Neural progenitor cell (in vitro differentiated cells): ENCODE data around the gene TMEM185B. TPM values are rescaled to one million over a fixed set of nuclear protein-coding genes. Genes with fewer than 3 reads are reported as not detected.

Experiments
- DNase-seq: peaks from one replicate; pipeline ENCODE4 v3.0.0-alpha.2; 2016; ENCODE audit warnings: low spot score
- H2AFZ ChIP-seq: fragments of 200-600 bp; sonication (generic); replicated peaks from 2 replicates; pipeline ENCODE4 v1.6.1; 2016; ENCODE audit warnings: antibody characterized with exemption
- H3F3A ChIP-seq: fragments of 200-600 bp; sonication (generic); 2 replicates; pipeline ENCODE4 v1.6.1; 2016; ENCODE audit warnings: antibody characterized with exemption, low read depth
- H3K27ac ChIP-seq: fragments of 200-600 bp; sonication (generic); 2 replicates; pipeline ENCODE4 v1.5.1; 2016; ENCODE audit warnings: mild to moderate bottlenecking
- H3K27me3 ChIP-seq: fragments of 200-600 bp; sonication (generic); 2 replicates; pipeline ENCODE4 v1.6.1; 2016; ENCODE audit warnings: mild to moderate bottlenecking, moderate library complexity
- H3K36me3 ChIP-seq: fragments of 200-600 bp; sonication (generic); 2 replicates; pipeline ENCODE4 v1.5.1; 2016
- H3K4me1 ChIP-seq: fragments of 200-600 bp; sonication (generic); 2 replicates; pipeline ENCODE4 v1.6.1; 2016; ENCODE audit warnings: mixed run types
- H3K4me2 ChIP-seq: fragments of 200-600 bp; sonication (generic); 2 replicates; pipeline ENCODE4 v1.6.1; 2016
- H3K4me3 ChIP-seq: fragments of 200-600 bp; sonication (generic); 2 replicates; pipeline ENCODE4 v1.5.1; 2016
- H3K79me2 ChIP-seq: fragments of 200-600 bp; sonication (generic); 2 replicates; pipeline ENCODE4 v1.6.1; 2016; ENCODE audit warnings: low read depth
- H3K9ac ChIP-seq: fragments of 200-600 bp; sonication (generic); 2 replicates; pipeline ENCODE4 v1.6.1; 2016
- H3K9me3 ChIP-seq: fragments of 200-600 bp; sonication (generic); 2 replicates; pipeline ENCODE4 v1.5.1; 2016; ENCODE audit warnings: low read depth
- H4K20me1 ChIP-seq: fragments of 200-600 bp; sonication (generic); 2 replicates; pipeline ENCODE4 v1.6.1; 2016; ENCODE audit warnings: low read depth
- H3K27ac Mint-ChIP-seq: 3 replicates; pipeline ENCODE4 v1.8.0; 2021; ENCODE audit warnings: mixed read lengths
- H3K27me3 Mint-ChIP-seq: 2 replicates; pipeline ENCODE4 v1.8.0; 2022; ENCODE audit warnings: low read depth, mild to moderate bottlenecking, inconsistent platforms, moderate library complexity, mixed read lengths; ENCODE audit not compliant: insufficient read depth
- H3K36me3 Mint-ChIP-seq: 3 replicates; pipeline ENCODE4 v1.8.0; 2021; ENCODE audit warnings: mixed read lengths
- H3K4me1 Mint-ChIP-seq: 3 replicates; pipeline ENCODE4 v1.8.0; 2021; ENCODE audit warnings: mixed read lengths
- H3K4me3 Mint-ChIP-seq: 3 replicates; pipeline ENCODE4 v1.8.0; 2021; ENCODE audit warnings: mild to moderate bottlenecking, moderate library complexity, mixed read lengths
- H3K9me3 Mint-ChIP-seq: 3 replicates; pipeline ENCODE4 v1.8.0; 2020; ENCODE audit warnings: mixed read lengths
- CTCF ChIP-seq: fragments of 200-600 bp; sonication (generic); IDR thresholded peaks from 2 replicates; pipeline ENCODE4 v1.5.1; 2017; ENCODE audit warnings: antibody characterized with exemption, mild to moderate bottlenecking
- EZH2 ChIP-seq: fragments of 200-600 bp; sonication (generic); IDR thresholded peaks from 2 replicates; pipeline ENCODE4 v1.6.1; 2017; ENCODE audit warnings: antibody characterized with exemption, mild to moderate bottlenecking, moderate library complexity
- EZH2phosphoT487 ChIP-seq: fragments of 200-600 bp; sonication (generic); IDR thresholded peaks from 2 replicates; pipeline ENCODE4 v1.6.1; 2017; ENCODE audit warnings: antibody characterized with exemption
- total RNA-seq: library from RNA; depleted of rRNA; stranded (reverse); fragments of >200 nt; gene quantifications from 2 replicates; pipeline ENCODE4 v1.2.3, GENCODE V29; 2015; ENCODE audit warnings: low replicate concordance

TMEM185B gene
- total RNA-seq, 1 donor from 2014 or later = 11.1 TPM

DNA sequence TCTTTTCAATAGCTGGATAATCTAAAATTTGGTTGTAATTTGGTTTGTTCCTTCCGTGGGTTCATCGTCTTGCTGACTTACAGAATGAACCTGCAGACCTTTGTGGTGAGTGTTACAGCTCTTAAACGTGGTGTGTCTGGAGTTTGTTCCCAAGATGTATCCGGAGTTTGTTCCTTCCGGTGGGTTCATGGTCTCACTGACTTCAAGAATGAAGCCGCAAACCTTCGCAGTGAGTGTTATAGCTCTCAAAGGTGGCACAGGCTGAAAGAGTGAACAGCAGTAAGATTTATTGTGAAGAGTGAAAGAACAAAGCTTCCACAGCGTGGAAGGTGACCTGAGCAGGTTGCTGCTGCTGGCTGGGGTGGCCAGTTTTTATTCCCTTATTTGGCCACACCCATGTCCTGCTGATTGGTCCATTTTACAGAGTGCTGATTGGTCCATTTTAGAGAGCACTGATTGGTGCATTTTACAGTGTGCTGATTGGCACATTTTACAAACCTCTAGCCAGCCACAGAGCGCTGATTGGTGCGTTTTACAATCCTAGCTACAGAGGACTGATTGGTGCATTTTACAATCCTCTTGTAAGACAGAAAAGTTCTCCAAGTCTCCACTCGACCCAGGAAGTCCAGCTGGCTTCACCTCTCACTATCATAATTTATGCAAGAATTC, 46.0 kb upstream of the TMEM185B start:
- Histone ChIP-seq H3K9me3 (no peaks in the 10 kb centered on the region), H3K36me3 (no peaks in the 10 kb centered on the region), H3K79me2 (peaks cover 15% of the 10 kb centered on the region), H3K27me3 (no peaks in the 10 kb centered on the region), H3K27ac (no peak overlapping the region), H3K9ac (no peak overlapping the region), H3K4me1 (no peaks in the 10 kb centered on the region), H3K4me2 (no peak overlapping the region), H3K4me3 (no peak overlapping the region), H2AFZ (no peak overlapping the region), H4K20me1 (no peaks in the 10 kb centered on the region), H3F3A (no peaks in the 10 kb centered on the region)
- no peak for TF ChIP-seq CTCF
- no peak for TF ChIP-seq EZH2phosphoT487
- TF ChIP-seq EZH2 = no peak
- peaks cover 6% of the 10 kb centered on the region for H3K36me3 Mint-ChIP-seq
- DNase-seq = no peak
- no peak overlapping the region for H3K4me3 Mint-ChIP-seq
- H3K9me3 Mint-ChIP-seq = no peaks in the 10 kb centered on the region
- H3K27me3 Mint-ChIP-seq = no peaks in the 10 kb centered on the region
- H3K27ac Mint-ChIP-seq = no peak overlapping the region
- H3K4me1 Mint-ChIP-seq = no peaks in the 10 kb centered on the region

DNA sequence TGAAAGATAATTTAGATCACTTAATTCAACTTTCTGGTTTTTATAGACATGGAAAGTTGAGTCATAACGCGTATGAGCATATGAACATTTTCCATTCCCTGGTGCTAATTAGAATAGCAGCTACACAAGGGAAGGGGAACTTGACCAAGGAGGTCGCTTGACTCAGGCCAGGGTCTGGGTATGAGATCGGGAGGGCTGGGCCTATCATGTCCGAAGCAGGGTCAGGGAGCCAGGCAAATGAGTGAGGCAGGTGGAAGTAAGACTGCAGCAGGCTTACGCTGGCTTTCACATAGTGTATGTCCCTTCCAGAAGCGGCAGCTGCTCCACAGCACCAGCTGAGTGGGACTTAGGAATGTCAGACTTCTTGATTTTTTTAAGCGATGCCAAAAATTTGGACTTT, 44.1 kb upstream of the TMEM185B start:
- no peak for DNase-seq
- Mint-ChIP-seq H3K9me3 (no peaks in the 10 kb centered on the region), H3K4me3 (no peak overlapping the region), H3K27me3 (no peaks in the 10 kb centered on the region), H3K36me3 (peaks cover 6% of the 10 kb centered on the region), H3K4me1 (no peaks in the 10 kb centered on the region), H3K27ac (no peak overlapping the region)
- no peak overlapping the region for H3K4me3 ChIP-seq
- H3K4me2 ChIP-seq = no peak overlapping the region
- H3K27ac ChIP-seq = no peak overlapping the region
- no peaks in the 10 kb centered on the region for H3K27me3 ChIP-seq
- H3K36me3 ChIP-seq = no peaks in the 10 kb centered on the region
- peaks cover 11% of the 10 kb centered on the region for H3K79me2 ChIP-seq
- H3K4me1 ChIP-seq = peaks cover 2% of the 10 kb centered on the region
- no peaks in the 10 kb centered on the region for H3K9me3 ChIP-seq
- no peak overlapping the region for H2AFZ ChIP-seq
- TF ChIP-seq CTCF = no peak
- TF ChIP-seq EZH2phosphoT487 = no peak
- TF ChIP-seq EZH2 = no peak
- H3K9ac ChIP-seq = no peak overlapping the region
- no peaks in the 10 kb centered on the region for H3F3A ChIP-seq
- H4K20me1 ChIP-seq = no peaks in the 10 kb centered on the region

DNA sequence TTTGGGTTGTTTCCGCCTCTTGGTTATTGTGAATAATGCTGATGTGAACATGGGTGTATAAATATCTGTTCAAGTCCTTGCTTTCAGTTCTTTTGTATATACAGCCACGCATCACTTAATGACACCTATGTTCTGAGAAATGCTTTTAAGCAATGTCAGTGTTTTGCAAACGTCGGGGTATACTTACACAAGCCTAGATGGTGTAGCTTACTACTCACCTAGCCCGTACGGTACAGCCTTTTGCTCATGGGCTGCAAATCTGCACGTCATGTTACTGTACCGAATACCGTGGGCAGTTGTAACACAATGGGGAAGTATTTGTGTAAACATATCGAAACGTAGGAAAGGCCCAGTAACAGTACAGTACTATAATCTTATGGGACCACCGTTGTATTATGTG, 41.8 kb upstream of the TMEM185B start:
- Histone ChIP-seq H3K27ac (no peak overlapping the region), H4K20me1 (no peaks in the 10 kb centered on the region), H3F3A (no peaks in the 10 kb centered on the region), H3K79me2 (peaks cover 8% of the 10 kb centered on the region), H2AFZ (no peak overlapping the region), H3K9me3 (no peaks in the 10 kb centered on the region), H3K36me3 (no peaks in the 10 kb centered on the region), H3K4me3 (no peak overlapping the region), H3K9ac (no peak overlapping the region), H3K4me1 (peaks cover 4% of the 10 kb centered on the region), H3K4me2 (no peak overlapping the region), H3K27me3 (no peaks in the 10 kb centered on the region)
- peaks cover 7% of the 10 kb centered on the region for H3K9me3 Mint-ChIP-seq
- H3K27me3 Mint-ChIP-seq = no peaks in the 10 kb centered on the region
- DNase-seq = no peak
- TF ChIP-seq EZH2 = no peak
- TF ChIP-seq CTCF = no peak
- TF ChIP-seq EZH2phosphoT487 = no peak
- peaks cover 3% of the 10 kb centered on the region for H3K36me3 Mint-ChIP-seq
- H3K4me3 Mint-ChIP-seq = no peak overlapping the region
- no peaks in the 10 kb centered on the region for H3K4me1 Mint-ChIP-seq
- H3K27ac Mint-ChIP-seq = no peak overlapping the region
